22Rv1 (cell line): ENCODE data around the gene SLC66A2.
"Not testable (repeated sequence)": the region's sequence is repeated elsewhere in the genome, so short reads cannot be mapped to it uniquely, and the experiment has no call there.

Experiments used
- H3K27ac ChIP-seq: fragments of 450-650 bp; 2 replicates; pipeline ENCODE4 v1.5.1; 2017
- CTCF ChIP-seq: fragments of 450-650 bp; IDR thresholded peaks from 2 replicates; pipeline ENCODE4 v1.5.1; 2017; ENCODE audit warnings: mild to moderate bottlenecking
- ZFX ChIP-seq: fragments of 450-650 bp; IDR thresholded peaks from 2 replicates; pipeline ENCODE4 v1.6.1; 2017; ENCODE audit warnings: antibody characterized with exemption, borderline replicate concordance

SLC66A2 gene

GRCh38 chr18:79868168-79868784 lies 83.2 kb downstream of the SLC66A2 start:
- TF ChIP-seq CTCF, result no peak
- no peak for TF ChIP-seq ZFX
- H3K27ac ChIP-seq, result no peak overlapping the region

- H3K27ac ChIP-seq, result no peak overlapping the region
- no peak for TF ChIP-seq ZFX
- TF ChIP-seq CTCF, result no peak
Measured at GRCh38 chr18:79867666-79868065, 83.8 kb downstream of the SLC66A2 start.

- no peak overlapping the region for H3K27ac ChIP-seq
- TF ChIP-seq ZFX (no peak), CTCF (no peak)
Measured at GRCh38 chr18:79866889-79867574, 84.4 kb downstream of the SLC66A2 start.

- H3K27ac ChIP-seq, result not testable (repeated sequence)
Measured at GRCh38 chr18:79865951-79866350, 85.5 kb downstream of the SLC66A2 start.

GRCh38 chr18:79864955-79865354 lies 86.5 kb downstream of the SLC66A2 start:
- not testable (repeated sequence) for H3K27ac ChIP-seq

- no peak overlapping the region for H3K27ac ChIP-seq
- TF ChIP-seq CTCF (no peak), ZFX (no peak)
Measured at GRCh38 chr18:79864006-79864725, 87.3 kb downstream of the SLC66A2 start.

- H3K27ac ChIP-seq, result no peak overlapping the region
- TF ChIP-seq ZFX (no peak), CTCF (no peak)
Measured at GRCh38 chr18:79863161-79864005, 88.1 kb downstream of the SLC66A2 start.
